Measurements from ENCODE around the gene PLD4. TPM values are rescaled to one million over a fixed set of nuclear protein-coding genes. Genes with fewer than 3 reads are reported as not detected.

Gene PLD4
- total and polyA plus RNA-seq, 5 donors: 0.05 to 0.88 (median 0.14) TPM

DNA sequence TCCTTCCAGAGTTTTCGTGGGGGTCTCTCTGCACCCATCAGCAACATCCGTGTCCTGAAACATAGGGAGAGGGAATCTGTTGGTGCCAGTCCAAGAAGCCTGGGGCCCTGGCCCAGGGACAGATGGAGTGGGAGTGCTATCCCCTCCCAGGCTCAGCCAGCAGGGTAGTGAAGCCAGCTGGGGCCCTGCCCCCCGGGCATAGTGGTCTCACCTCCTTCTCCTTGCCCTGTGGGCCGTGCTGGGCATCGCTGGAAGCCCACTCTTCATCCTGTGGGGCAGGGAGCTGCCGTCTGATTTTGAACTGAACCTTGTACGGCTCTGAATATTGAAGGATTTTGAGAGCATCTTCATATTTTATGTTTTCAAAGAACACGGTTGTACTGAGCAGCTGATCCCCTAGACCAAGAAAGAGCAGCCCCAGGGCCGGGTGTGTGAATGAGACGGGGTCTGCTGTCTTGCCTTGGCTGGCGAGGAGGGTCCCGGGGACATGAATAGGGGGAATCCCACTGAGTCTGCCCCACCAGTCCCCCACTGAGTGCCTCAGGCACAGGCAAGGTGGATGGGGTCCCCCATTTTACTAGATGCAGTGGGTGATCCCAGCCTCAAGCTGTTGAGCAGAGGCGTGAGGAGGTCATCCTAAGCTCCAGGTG lies 30.2 kb downstream of the PLD4 start:
- no peak overlapping the region for H3K4me3 ChIP-seq (ENCODE audit: low read length)
- no peaks in the 10 kb centered on the region for H3K4me1 ChIP-seq (ENCODE audit: control insufficient read depth, insufficient read depth, low read length)
- no peaks in the 10 kb centered on the region for H3K9me3 ChIP-seq (ENCODE audit: control insufficient read depth, low read length)
- no peaks in the 10 kb centered on the region for H3K27me3 ChIP-seq (ENCODE audit: control insufficient read depth, insufficient read depth)
- 83% methylated on average over 13 of the region's 13 CpGs for WGBS
- ATAC-seq (no peak), DNase-seq (peak in 2 of 3 donors; percentile 14 to 21)
- no peak overlapping the region for H3K27ac ChIP-seq (ENCODE audit: low read length)
- intact Hi-C loops (cut with DNase I): no loop called here

- Histone ChIP-seq H3K9me3 (ENCODE audit: control insufficient read depth, low read length) (no peaks in the 10 kb centered on the region), H3K27ac (ENCODE audit: low read length) (no peak overlapping the region), H3K4me3 (ENCODE audit: low read length) (no peak overlapping the region), H3K27me3 (ENCODE audit: control insufficient read depth, insufficient read depth) (no peaks in the 10 kb centered on the region), H3K4me1 (ENCODE audit: control insufficient read depth, insufficient read depth, low read length) (no peaks in the 10 kb centered on the region)
- 91% methylated on average over 3 of the region's 3 CpGs for WGBS
- intact Hi-C loops (cut with DNase I): no loop called here
- peak in 1 of 2 donors; percentile 39 for ATAC-seq
- peak in 1 of 3 donors; percentile 0 for DNase-seq
Observed at GRCh38 chr14:104955396-104955770, 30.7 kb downstream of the PLD4 start.

DNA sequence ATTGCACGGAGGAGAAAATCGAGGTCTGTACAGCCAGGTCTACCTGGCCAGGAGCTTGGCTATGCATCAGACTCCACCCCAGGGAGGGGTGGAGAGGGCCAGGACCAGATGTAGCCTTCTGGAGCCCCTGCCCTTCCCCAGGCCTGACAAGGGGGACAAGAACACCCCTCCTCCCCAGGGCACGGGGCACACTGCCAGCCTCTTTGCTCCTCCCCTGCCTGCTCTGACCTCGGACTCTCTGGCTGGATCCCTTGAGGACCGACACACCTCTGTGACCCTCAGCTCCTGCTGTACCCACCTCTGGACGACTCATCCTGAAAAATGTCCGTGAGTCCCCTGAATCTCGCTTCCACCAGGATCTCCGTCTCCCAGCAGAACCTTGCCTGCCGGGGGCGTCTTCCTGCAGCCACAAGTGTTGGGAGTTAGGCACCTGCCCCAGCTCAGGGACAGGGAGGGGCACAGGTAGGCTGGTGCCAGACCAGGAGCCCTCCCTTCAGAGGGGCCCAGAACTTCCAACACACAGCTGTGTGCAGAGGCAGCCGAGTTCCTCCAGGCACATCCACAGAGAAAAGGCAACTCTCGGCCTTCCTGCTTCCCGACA lies 31.7 kb downstream of the PLD4 start:
- ATAC-seq (peak in 1 of 2 donors; percentile 14), DNase-seq (peak in 2 of 3 donors; percentile 20 to 46)
- Histone ChIP-seq H3K27ac (ENCODE audit: low read length) (no peak overlapping the region), H3K9me3 (ENCODE audit: control insufficient read depth, low read length) (no peaks in the 10 kb centered on the region), H3K4me1 (ENCODE audit: control insufficient read depth, insufficient read depth, low read length) (no peaks in the 10 kb centered on the region), H3K4me3 (ENCODE audit: low read length) (no peak overlapping the region), H3K27me3 (ENCODE audit: control insufficient read depth, insufficient read depth) (no peaks in the 10 kb centered on the region)
- WGBS: 83% methylated on average over 14 of the region's 14 CpGs
- intact Hi-C loops (cut with DNase I): no loop called here

DNA sequence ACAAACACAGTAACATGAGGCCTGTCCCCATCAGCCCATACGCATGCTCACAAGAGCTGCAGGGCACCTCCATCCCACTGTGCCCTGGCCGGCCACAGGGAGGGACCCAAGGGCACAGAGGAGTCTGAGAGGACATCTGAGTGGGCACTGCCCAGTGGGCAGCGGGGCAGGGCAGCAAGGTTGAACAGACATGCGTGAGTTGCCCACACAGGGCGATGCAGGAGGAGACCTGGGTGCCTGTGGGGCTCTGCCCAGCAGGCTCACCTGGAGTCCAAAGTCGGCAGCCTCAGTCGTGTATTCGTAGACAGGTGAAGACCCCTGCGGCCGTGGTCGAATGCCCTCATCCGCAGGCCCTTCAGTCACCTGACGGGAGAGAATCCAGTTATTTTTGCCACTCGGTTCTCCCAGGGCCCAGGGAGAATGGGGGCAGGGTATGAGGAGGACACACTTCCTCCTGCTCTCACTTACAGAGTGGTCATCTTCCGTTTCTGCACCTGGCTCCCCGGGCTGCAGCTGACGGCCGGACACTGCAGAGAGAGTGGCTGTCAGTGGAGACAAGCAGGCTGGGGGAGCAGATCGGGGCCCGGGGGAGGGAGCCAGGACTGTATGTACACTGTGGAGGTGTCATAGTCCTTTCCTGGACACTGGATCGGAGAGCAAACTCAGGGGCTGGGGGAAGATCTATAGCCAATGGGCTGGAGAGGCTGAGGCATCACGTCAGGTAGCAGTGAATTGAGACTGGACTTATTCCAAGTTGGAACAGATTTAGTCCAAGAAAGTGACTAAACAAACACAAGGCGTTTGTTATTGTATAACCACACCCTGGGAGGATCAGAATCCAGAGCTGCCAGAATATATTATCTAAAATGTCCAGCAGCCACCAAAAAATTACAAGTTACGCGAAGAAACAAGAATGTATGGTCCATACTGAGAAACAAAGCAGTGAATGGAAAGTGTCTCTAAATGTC lies 32.8 kb downstream of the PLD4 start:
- peak in 2 of 3 donors; percentile 40 to 49 for DNase-seq

GRCh38 chr14:104964546-104964945 lies 39.9 kb downstream of the PLD4 start:
- Histone ChIP-seq H3K4me3 (ENCODE audit: low read length) (no peak overlapping the region), H3K27ac (ENCODE audit: low read length) (no peak overlapping the region), H3K9me3 (ENCODE audit: control insufficient read depth, low read length) (no peaks in the 10 kb centered on the region), H3K27me3 (ENCODE audit: control insufficient read depth, insufficient read depth) (no peaks in the 10 kb centered on the region), H3K4me1 (ENCODE audit: control insufficient read depth, insufficient read depth, low read length) (peaks cover 4% of the 10 kb centered on the region)
- WGBS: 86% methylated on average over 7 of the region's 7 CpGs
- DNase-seq: peak in 2 of 3 donors; percentile 3 to 21
- no peak for ATAC-seq
- intact Hi-C loops (cut with DNase I): no loop called here

More for the DNA sequence above, 32.8 kb downstream of the PLD4 start:
- H3K27me3 ChIP-seq (ENCODE audit: control insufficient read depth, insufficient read depth): no peaks in the 10 kb centered on the region
- ATAC-seq: peak; percentile 30 to 64
- no peak overlapping the region for H3K4me3 ChIP-seq (ENCODE audit: low read length)
- H3K4me1 ChIP-seq (ENCODE audit: control insufficient read depth, insufficient read depth, low read length): no peaks in the 10 kb centered on the region
- H3K9me3 ChIP-seq (ENCODE audit: control insufficient read depth, low read length): no peaks in the 10 kb centered on the region
- no peak overlapping the region for H3K27ac ChIP-seq (ENCODE audit: low read length)
- WGBS: 71% methylated on average over 25 of the region's 25 CpGs
- intact Hi-C loops (cut with DNase I): no loop called here

DNA sequence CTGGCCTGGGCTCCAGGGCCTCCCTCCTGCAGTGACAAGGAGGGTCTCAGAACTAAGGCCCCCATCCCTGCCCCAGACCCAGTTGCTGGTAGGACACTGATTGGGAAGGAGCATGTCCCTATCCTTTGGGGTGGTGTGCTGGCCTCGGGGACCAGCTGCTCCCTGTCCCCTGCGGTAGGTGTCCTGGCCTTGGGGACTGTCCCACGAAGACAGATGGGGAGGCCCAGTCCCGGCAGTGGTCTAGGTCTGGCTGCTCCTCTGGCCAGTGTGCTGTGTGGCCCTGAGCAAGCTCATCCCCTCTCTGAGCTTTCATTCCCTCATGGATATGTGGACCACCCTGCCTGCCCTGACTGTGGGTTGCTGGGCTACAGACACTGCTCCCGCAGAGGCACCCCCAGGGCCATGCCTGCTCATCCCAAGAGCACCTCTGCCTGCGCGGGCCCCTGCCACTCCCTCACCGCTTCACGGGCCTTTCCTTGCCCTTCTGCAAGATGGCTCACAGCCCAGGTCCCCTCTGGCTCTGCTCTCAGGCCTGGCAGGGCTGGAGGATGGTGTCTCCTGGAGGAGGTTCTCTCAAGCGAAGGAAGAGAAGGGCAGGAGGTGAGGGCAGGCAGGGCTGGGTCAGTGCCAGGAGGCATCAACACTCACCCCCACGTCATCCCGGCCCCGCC lies 41.0 kb downstream of the PLD4 start:
- Histone ChIP-seq H3K4me3 (ENCODE audit: low read length) (no peak overlapping the region), H3K27ac (ENCODE audit: low read length) (no peak overlapping the region), H3K27me3 (ENCODE audit: control insufficient read depth, insufficient read depth) (no peaks in the 10 kb centered on the region), H3K9me3 (ENCODE audit: control insufficient read depth, low read length) (no peaks in the 10 kb centered on the region), H3K4me1 (ENCODE audit: control insufficient read depth, insufficient read depth, low read length) (peaks cover 4% of the 10 kb centered on the region)
- 81% methylated on average over 13 of the region's 13 CpGs for WGBS
- ATAC-seq (no peak), DNase-seq (peak; percentile 12 to 60 (median 35))
- intact Hi-C loops (cut with DNase I): no loop called here

- peak; percentile 14 to 61 (median 32) for DNase-seq
- H3K27me3 ChIP-seq (ENCODE audit: control insufficient read depth, insufficient read depth): no peaks in the 10 kb centered on the region
- peaks cover 4% of the 10 kb centered on the region for H3K4me1 ChIP-seq (ENCODE audit: control insufficient read depth, insufficient read depth, low read length)
- WGBS: 84% methylated on average over 9 of the region's 9 CpGs
- no peaks in the 10 kb centered on the region for H3K9me3 ChIP-seq (ENCODE audit: control insufficient read depth, low read length)
- no peak overlapping the region for H3K4me3 ChIP-seq (ENCODE audit: low read length)
- ATAC-seq: no peak
- intact Hi-C loops (cut with DNase I): no loop called here
- no peak overlapping the region for H3K27ac ChIP-seq (ENCODE audit: low read length)
Observed at GRCh38 chr14:104966261-104966865, 41.7 kb downstream of the PLD4 start.

- Histone ChIP-seq H3K27ac (ENCODE audit: low read length) (no peak overlapping the region), H3K27me3 (ENCODE audit: control insufficient read depth, insufficient read depth) (no peaks in the 10 kb centered on the region), H3K9me3 (ENCODE audit: control insufficient read depth, low read length) (no peaks in the 10 kb centered on the region), H3K4me1 (ENCODE audit: control insufficient read depth, insufficient read depth, low read length) (peaks cover 4% of the 10 kb centered on the region), H3K4me3 (ENCODE audit: low read length) (no peak overlapping the region)
- intact Hi-C loops (cut with DNase I): no loop called here
- peak; percentile 55 to 78 (median 71) for DNase-seq
- peak; percentile 29 to 41 for ATAC-seq
- 36% methylated on average over 8 of the region's 8 CpGs for WGBS
Observed at GRCh38 chr14:104966981-104967385, 42.3 kb downstream of the PLD4 start.

GRCh38 chr14:104967386-104968152 lies 42.9 kb downstream of the PLD4 start:
- H3K27ac ChIP-seq (ENCODE audit: low read length): no peak overlapping the region
- no peaks in the 10 kb centered on the region for H3K27me3 ChIP-seq (ENCODE audit: control insufficient read depth, insufficient read depth)
- peak; percentile 74 to 89 (median 77) for DNase-seq
- peak overlapping the region; percentile 26 for H3K4me3 ChIP-seq (ENCODE audit: low read length)
- H3K9me3 ChIP-seq (ENCODE audit: control insufficient read depth, low read length): no peaks in the 10 kb centered on the region
- WGBS: 2% methylated on average over 36 of the region's 36 CpGs
- H3K4me1 ChIP-seq (ENCODE audit: control insufficient read depth, insufficient read depth, low read length): peaks cover 4% of the 10 kb centered on the region
- intact Hi-C loops (cut with DNase I): no loop called here
- ATAC-seq: peak; percentile 75 to 78

DNA sequence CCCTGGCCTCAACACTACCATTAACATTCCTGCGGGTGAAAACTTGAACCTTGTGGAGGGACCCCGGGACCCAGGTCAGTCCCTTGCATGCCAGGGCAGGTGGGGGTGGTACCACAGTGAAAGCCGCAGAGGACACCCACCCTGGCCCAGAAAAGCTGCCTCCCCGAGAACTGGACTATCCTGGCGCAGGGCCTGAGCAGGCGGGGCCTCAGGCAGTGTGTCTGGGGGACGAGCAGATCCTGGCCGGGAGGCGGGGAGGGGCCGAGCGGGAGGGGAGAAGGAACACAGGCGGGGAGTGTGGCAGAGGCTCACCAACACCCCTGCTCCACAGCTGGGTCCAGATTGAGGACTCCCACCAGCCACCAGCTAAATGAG lies 43.5 kb downstream of the PLD4 start:
- Histone ChIP-seq H3K4me3 (ENCODE audit: low read length) (peak overlapping the region; percentile 26), H3K27ac (ENCODE audit: low read length) (no peak overlapping the region), H3K9me3 (ENCODE audit: control insufficient read depth, low read length) (no peaks in the 10 kb centered on the region), H3K4me1 (ENCODE audit: control insufficient read depth, insufficient read depth, low read length) (peaks cover 4% of the 10 kb centered on the region), H3K27me3 (ENCODE audit: control insufficient read depth, insufficient read depth) (no peaks in the 10 kb centered on the region)
- intact Hi-C loops (cut with DNase I): no loop called here
- 3% methylated on average over 12 of the region's 12 CpGs for WGBS
- peak; percentile 68 to 73 for ATAC-seq
- peak; percentile 88 to 95 (median 94) for DNase-seq
